GM12801 (cell line): Measurements from ENCODE around the gene METAP2.

Experiments
- CTCF ChIP-seq: IDR thresholded peaks from one replicate; pipeline ENCODE4 v1.5.1; 2011; ENCODE audit warnings: control low read depth; ENCODE audit not compliant: insufficient read length; ENCODE audit errors: extremely low read depth

The METAP2 gene

GRCh38 chr12:95474660-95474958 lies 657 bp downstream of the METAP2 start:
- no peak for TF ChIP-seq CTCF

GRCh38 chr12:95480230-95480629 lies 6.3 kb downstream of the METAP2 start:
- no peak for TF ChIP-seq CTCF

- no peak for TF ChIP-seq CTCF
Measured at GRCh38 chr12:95481072-95481471, 7.1 kb downstream of the METAP2 start.

- TF ChIP-seq CTCF: no peak
Measured at GRCh38 chr12:95481888-95482287, 7.9 kb downstream of the METAP2 start.

GRCh38 chr12:95484524-95484923 lies 10.6 kb downstream of the METAP2 start:
- TF ChIP-seq CTCF: no peak

GRCh38 chr12:95487024-95487423 lies 13.1 kb downstream of the METAP2 start:
- TF ChIP-seq CTCF: no peak

GRCh38 chr12:95492462-95492861 lies 18.5 kb downstream of the METAP2 start:
- TF ChIP-seq CTCF: no peak

GRCh38 chr12:95494888-95495287 lies 20.9 kb downstream of the METAP2 start:
- no peak for TF ChIP-seq CTCF
